ENCODE measurements around the gene FAM200B. TPM values are rescaled to one million over a fixed set of nuclear protein-coding genes. Genes with fewer than 3 reads are reported as not detected.

FAM200B gene
- total RNA-seq: 28.4 and 29.6 TPM in 2 replicates

GRCh38 chr4:15681372-15682241, at the start of gene FAM200B:
TSS of gene FAM200B (plus strand) at chr4:15681827. CDS start at chr4:15686978, 5,151 bp downstream.

GRCh38 chr4:15655223-15656037, 26.2 kb upstream of the FAM200B start, which contains the start of gene FBXL5:
TSS of gene FBXL5 (minus strand) at chr4:15655357. CDS start at chr4:15655287, 70 bp downstream.

DNA sequence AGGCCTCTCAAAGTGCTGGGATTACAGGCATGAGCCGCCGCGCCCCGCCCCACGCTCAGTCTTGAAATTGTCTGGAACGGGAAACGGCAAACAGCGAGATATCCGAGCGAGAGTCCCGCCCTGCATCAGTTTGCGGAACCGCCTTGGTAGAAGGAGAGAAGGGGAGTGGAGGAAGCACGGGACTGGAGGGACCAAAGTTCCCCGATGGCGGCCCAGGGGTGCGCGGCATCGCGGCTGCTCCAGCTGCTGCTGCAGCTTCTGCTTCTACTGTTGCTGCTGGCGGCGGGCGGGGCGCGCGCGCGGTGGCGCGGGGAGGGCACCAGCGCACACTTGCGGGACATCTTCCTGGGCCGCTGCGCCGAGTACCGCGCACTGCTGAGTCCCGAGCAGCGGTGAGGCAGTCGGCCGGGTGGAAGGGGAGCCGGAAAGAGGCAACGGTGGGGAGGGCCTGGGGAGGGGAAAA, 21.3 kb downstream of the FAM200B start, which contains the start of gene BST1:
TSS of gene BST1 (plus strand) at position 125 of the 463 bp plus-strand sequence. CDS start at position 205, 80 bp downstream.

Other genes starting within 250 kb of the FAM200B start
- 25.9 TPM in 2 replicates for gene CC2D2A, start 211.9 kb upstream of the FAM200B start, total RNA-seq
- gene FBXL5, start 26.5 kb upstream of the FAM200B start, total RNA-seq: 55.4 and 62.7 TPM in 2 replicates
- 9.2 and 9.4 TPM in 2 replicates for gene BST1, start 21.2 kb downstream of the FAM200B start, total RNA-seq
- under 0.01 TPM in 1 of 2 replicates, not detected in the other for gene CD38, start 96.5 kb downstream of the FAM200B start, total RNA-seq

All from bronchus fibroblast of lung (primary cell).